ENCODE data around the gene TRIM16. TPM values are rescaled to one million over a fixed set of nuclear protein-coding genes. Genes with fewer than 3 reads are reported as not detected.

The TRIM16 gene
- total and polyA plus RNA-seq, 9 of the 15 experiments (the other 6 are each of a cell fraction or from before 2014, with no cell fraction given), result 3.5 to 9.2 (median 8.2) TPM

DNA sequence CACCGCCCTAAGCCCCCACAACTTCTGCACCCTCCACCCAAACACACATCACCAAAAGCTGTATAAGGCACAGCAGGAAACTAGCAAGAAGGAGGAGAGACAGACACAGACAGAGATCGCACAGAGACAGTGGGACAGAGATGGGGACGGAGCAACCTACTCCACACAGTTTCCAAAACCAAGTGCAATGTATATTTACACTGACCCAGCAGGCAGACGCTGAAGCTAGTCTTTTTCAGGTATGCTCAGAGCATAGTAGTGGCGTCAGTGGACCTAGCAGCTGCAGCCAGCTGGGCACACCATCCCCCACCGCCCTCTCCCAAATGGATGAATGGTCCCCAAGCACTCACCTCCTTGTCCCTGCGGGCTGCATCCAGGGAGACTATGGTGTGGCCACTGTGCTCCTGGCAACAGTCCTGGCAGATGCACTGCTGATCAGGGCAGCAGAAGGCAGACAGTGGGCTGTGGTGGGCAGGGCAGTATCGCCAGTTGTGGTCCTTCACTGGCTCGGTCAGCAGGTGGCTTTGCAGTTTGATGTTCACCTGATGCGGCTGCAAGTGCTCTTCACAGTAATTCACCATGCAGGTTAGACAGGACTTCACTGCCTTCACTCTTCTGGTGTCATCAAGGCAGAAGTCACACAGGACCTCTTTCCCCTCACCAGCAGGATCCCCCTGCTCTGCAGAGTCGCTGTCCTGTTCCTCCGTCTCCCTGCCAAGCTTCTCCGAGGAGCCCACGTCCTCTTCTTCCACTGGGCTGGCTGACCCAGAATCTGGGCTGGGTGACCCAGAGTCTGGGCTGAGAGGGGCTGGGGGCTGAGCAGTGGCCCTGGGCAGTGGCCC is 33.1 kb downstream of the TRIM16 start:
- intact Hi-C loops (cut with micrococcal nuclease), result no loop called here
- no peak overlapping the region for H2AFZ ChIP-seq (ENCODE audit: low read depth, low read length)

More for the DNA sequence above, 33.1 kb downstream of the TRIM16 start:
- POLR2A ChIA-PET, result interaction anchor here (0.7 kb wide), 1 partner anchor 323 kb away, joined by 3 read pairs; no protein-coding TSS in a partner anchor
- peak overlapping the region; percentile 50 to 78; a peak in 3 of 4 replicates for H3K9ac ChIP-seq (ENCODE audit: insufficient read depth in 1 of 2, low read depth in 2 of 2, low read length in 2 of 2)
- peak overlapping the region; percentile 53; the same call in 2 of the 3 replicates for H3K27ac ChIP-seq (ENCODE audit: extremely low read depth, low read depth, low read length)
- TSS peak; percentile 65 for BruUV-seq (replicated peaks)
- peak overlapping the region; percentile 51; the same call in 1 of the 2 replicates for H3K4me2 ChIP-seq (ENCODE audit: insufficient read depth, low read length)
- in situ Hi-C loops (cut with MboI), result no loop called here
- no peak for DNase-seq (ENCODE audit: extremely low read depth in 1 of 4, low spot score in 3 of 4)
- WGBS (ENCODE audit: insufficient coverage, low coverage, missing lambda C conversion rate), result 55% methylated on average over 13 of the region's 14 CpGs
- H4K20me1 ChIP-seq (replicated peaks; ENCODE audit: control insufficient read depth, insufficient read depth, low read length), result no peaks in the 10 kb centered on the region
- H3K27me3 ChIP-seq (ENCODE audit: control insufficient read depth in 2 of 2, insufficient read depth in 2 of 2, low read length in 2 of 2), result no peaks in the 10 kb centered on the region
- CTCF ChIA-PET (ENCODE audit: low intra/inter-chr PET ratio), result interaction anchor here (0.6 kb wide), 1 partner anchor 875 kb away, joined by 3 read pairs; no protein-coding TSS in a partner anchor
- FAIRE-seq, result no peak
- ATAC-seq, result no peak; the same call in 2 of the 3 replicates
- no peaks in the 10 kb centered on the region for H3K9me3 ChIP-seq (replicated peaks; ENCODE audit: control insufficient read depth, insufficient read depth, low read depth, low read length)
- H3K4me3 ChIP-seq, result peak overlapping the region; percentile 14; the same call in 1 of the 2 replicates
- TF ChIP-seq PHB (CRISPR knock-in tag; IDR thresholded peaks at IDR 0.05), result no peak
- TF ChIP-seq BRCA1 (IDR thresholded peaks at IDR 0.05), result no peak
- TF ChIP-seq BRCA1 (CRISPR knock-in tag; IDR thresholded peaks at IDR 0.05), result no peak
- peak; percentile 46; the same call in 1 of the 2 replicates for TF ChIP-seq POLR2G (IDR thresholded peaks at IDR 0.05; ENCODE audit: low read depth, low read length)
- no peak for TF ChIP-seq ZNF551 (CRISPR knock-in tag; IDR thresholded peaks at IDR 0.05)
- TF ChIP-seq FOXM1 (IDR thresholded peaks at IDR 0.05; ENCODE audit: low read depth), result no peak
- TF ChIP-seq FOXM1 (CRISPR knock-in tag; IDR thresholded peaks at IDR 0.05; ENCODE audit: low read depth), result no peak
- no peak for TF ChIP-seq PHTF2 (CRISPR knock-in tag; IDR thresholded peaks at IDR 0.05)
- peak; percentile 55; the same call in 1 of the 2 replicates for TF ChIP-seq RBFOX2 (IDR thresholded peaks at IDR 0.05; ENCODE audit: low read depth, low read length)
- peaks cover 10 to 11% of the 10 kb centered on the region in 2 experiments for H3K4me1 ChIP-seq (replicated peaks in 1 of 2; ENCODE audit: control insufficient read depth in 2 of 2, insufficient read depth in 2 of 2, low read length in 2 of 2)
- H3K36me3 ChIP-seq (ENCODE audit: control insufficient read depth, insufficient read depth, low read length), result no peaks in the 10 kb centered on the region
- H3K79me2 ChIP-seq (ENCODE audit: control insufficient read depth, insufficient read depth, low read length), result no peaks in the 10 kb centered on the region
- no peaks in the 10 kb centered on the region for H3K9me1 ChIP-seq (ENCODE audit: control insufficient read depth, insufficient read depth, low read length)

All from K562 (cell line).